H1 (cell line): ENCODE data around the gene HHAT. TPM values are rescaled to one million over a fixed set of nuclear protein-coding genes. Genes with fewer than 3 reads are reported as not detected.

Source experiments
- CHD7 ChIP-seq: fragments of 300-600 bp; sonication (generic); IDR thresholded peaks from 2 replicates; pipeline ENCODE4 v1.7.1; 2012; ENCODE audit warnings: low read length, moderate library complexity, mild to moderate bottlenecking, inconsistent platforms; ENCODE audit not compliant: insufficient replicate concordance
- E2F6 ChIP-seq: IDR thresholded peaks from 2 replicates; pipeline ENCODE4 v1.6.1; 2012; ENCODE audit warnings: inconsistent platforms
- HDAC2 ChIP-seq, 2 experiments: fragments of 300-600 bp in 1 of 2; sonication (generic) in 1 of 2; IDR thresholded peaks; 2 replicates each; pipeline ENCODE4 v1.6.1; 2011 to 2012; ENCODE audit warnings: low read depth in 2 of 2, low read length in 2 of 2, mild to moderate bottlenecking in 2 of 2, moderate library complexity in 2 of 2, borderline replicate concordance in 1 of 2, inconsistent platforms in 1 of 2
- KDM4A ChIP-seq: IDR thresholded peaks from one replicate; pipeline ENCODE4 v1.7.1; 2012; ENCODE audit warnings: low read depth, mild to moderate bottlenecking, moderate library complexity, low read length, inconsistent platforms; ENCODE audit not compliant: severe bottlenecking
- MAFK ChIP-seq: IDR thresholded peaks from 2 replicates; pipeline ENCODE4 v1.6.1; 2012; ENCODE audit warnings: low read depth, mild to moderate bottlenecking, improper control_type of control experiment, low read length
- SUZ12 ChIP-seq: fragments of 200-600 bp; sonication (generic); IDR thresholded peaks from 2 replicates; pipeline ENCODE4 v1.6.1; 2012; ENCODE audit warnings: mild to moderate bottlenecking, inconsistent platforms, low read length, moderate library complexity, mixed read lengths
- TBP ChIP-seq: IDR thresholded peaks from 2 replicates; pipeline ENCODE4 v1.6.1; 2011; ENCODE audit warnings: low read depth, low read length, improper control_type of control experiment
- polyA plus RNA-seq, 7 experiments: library from polyadenylated mRNA; depleted of rRNA in 3 of 7; stranded (reverse) in 5 of 7; unstranded in 2 of 7; fragments of >200 nt in 5 of 7; fragments of 200-250 nt in 2 of 7; gene quantifications; 1 replicate in 5 of 7; 2 replicates in 1 of 7; 4 replicates in 1 of 7; pipeline versions ENCODE4 v1.2.1 to v1.2.3, GENCODE V29; 2011 to 2013; ENCODE audit warnings: missing spikeins in 2 of 7, mixed read lengths in 2 of 7
- total RNA-seq: library from RNA; stranded (reverse); fragmentation: NEBNext Ultra II Directional; extraction: Animal tissue kit (Norgen Biotek cat#: 25700); gene quantifications from 2 replicates; pipeline ENCODE4 v1.2.1, GENCODE V29; 2021

The HHAT gene
- total and polyA plus RNA-seq, 2 of the 8 experiments (the other 6 are each of a cell fraction or from before 2014, with no cell fraction given): 0.15 to 0.51 TPM

GRCh38 chr1:210483821-210484220 is 155.1 kb downstream of the HHAT start (continued):
- no peak for TF ChIP-seq CHD7
- no peak for TF ChIP-seq HDAC2 (IDR thresholded peaks at IDR 0.05; ENCODE audit: borderline replicate concordance in 1 of 2, low read depth in 2 of 2, low read length in 2 of 2)
- no peak for TF ChIP-seq E2F6
- no peak for TF ChIP-seq SUZ12
- no peak for TF ChIP-seq TBP
- no peak for TF ChIP-seq MAFK
- no peak for TF ChIP-seq KDM4A
